Mucosa of stomach (tissue), 1 donor: ENCODE results near the gene CBX7.

Experiments used
- H3K27me3 ChIP-seq: one replicate; pipeline ENCODE4 v1.7.0; 2013; ENCODE audit warnings: mild to moderate bottlenecking, low read length; ENCODE audit not compliant: control insufficient read depth, insufficient read depth
- H3K36me3 ChIP-seq: one replicate; pipeline ENCODE4 v1.7.0; 2013; ENCODE audit warnings: low read length; ENCODE audit not compliant: control insufficient read depth, insufficient read depth
- H3K4me1 ChIP-seq: one replicate; pipeline ENCODE4 v1.7.0; 2013; ENCODE audit warnings: mild to moderate bottlenecking, low read length; ENCODE audit not compliant: control insufficient read depth, insufficient read depth
- H3K4me3 ChIP-seq: one replicate; pipeline ENCODE4 v1.7.0; 2013; ENCODE audit warnings: low read length
- H3K9ac ChIP-seq: one replicate; pipeline ENCODE4 v1.7.0; 2013; ENCODE audit warnings: mild to moderate bottlenecking, low read length, moderate library complexity
- H3K9me3 ChIP-seq: one replicate; pipeline ENCODE4 v1.7.0; 2013; ENCODE audit warnings: mild to moderate bottlenecking, low read length, moderate library complexity; ENCODE audit not compliant: control insufficient read depth
- donor health status: Pancreatic carcinoma.

CBX7 gene

GRCh38 chr22:39135092-39135896 lies 17.2 kb downstream of the CBX7 start:
- Histone ChIP-seq H3K9ac (no peak overlapping the region), H3K27me3 (no peaks in the 10 kb centered on the region), H3K9me3 (no peaks in the 10 kb centered on the region), H3K36me3 (no peaks in the 10 kb centered on the region), H3K4me1 (no peaks in the 10 kb centered on the region), H3K4me3 (no peak overlapping the region)

GRCh38 chr22:39134366-39135091 lies 18.0 kb downstream of the CBX7 start:
- no peak overlapping the region for H3K4me3 ChIP-seq
- no peak overlapping the region for H3K9ac ChIP-seq
- H3K9me3 ChIP-seq: no peaks in the 10 kb centered on the region
- H3K27me3 ChIP-seq: no peaks in the 10 kb centered on the region
- no peaks in the 10 kb centered on the region for H3K36me3 ChIP-seq
- H3K4me1 ChIP-seq: no peaks in the 10 kb centered on the region

- no peaks in the 10 kb centered on the region for H3K9me3 ChIP-seq
- H3K4me3 ChIP-seq: no peak overlapping the region
- no peaks in the 10 kb centered on the region for H3K27me3 ChIP-seq
- no peak overlapping the region for H3K9ac ChIP-seq
- H3K4me1 ChIP-seq: peaks cover 6% of the 10 kb centered on the region
- no peaks in the 10 kb centered on the region for H3K36me3 ChIP-seq
Measured at GRCh38 chr22:39133871-39134270, 18.6 kb downstream of the CBX7 start.

GRCh38 chr22:39132871-39133524 lies 19.5 kb downstream of the CBX7 start:
- no peaks in the 10 kb centered on the region for H3K27me3 ChIP-seq
- peaks cover 11% of the 10 kb centered on the region for H3K4me1 ChIP-seq
- H3K36me3 ChIP-seq: no peaks in the 10 kb centered on the region
- no peak overlapping the region for H3K9ac ChIP-seq
- no peaks in the 10 kb centered on the region for H3K9me3 ChIP-seq
- no peak overlapping the region for H3K4me3 ChIP-seq

GRCh38 chr22:39132281-39132680 lies 20.2 kb downstream of the CBX7 start:
- no peaks in the 10 kb centered on the region for H3K27me3 ChIP-seq
- H3K4me3 ChIP-seq: no peak overlapping the region
- peaks cover 11% of the 10 kb centered on the region for H3K4me1 ChIP-seq
- H3K36me3 ChIP-seq: no peaks in the 10 kb centered on the region
- H3K9ac ChIP-seq: no peak overlapping the region
- H3K9me3 ChIP-seq: no peaks in the 10 kb centered on the region

- Histone ChIP-seq H3K27me3 (no peaks in the 10 kb centered on the region), H3K4me1 (peaks cover 11% of the 10 kb centered on the region), H3K9me3 (no peaks in the 10 kb centered on the region), H3K36me3 (no peaks in the 10 kb centered on the region), H3K4me3 (no peak overlapping the region), H3K9ac (no peak overlapping the region)
Measured at GRCh38 chr22:39130892-39131855, 21.3 kb downstream of the CBX7 start.

GRCh38 chr22:39130152-39130704 lies 22.3 kb downstream of the CBX7 start:
- H3K9ac ChIP-seq: no peak overlapping the region
- H3K4me3 ChIP-seq: no peak overlapping the region
- H3K9me3 ChIP-seq: no peaks in the 10 kb centered on the region
- H3K4me1 ChIP-seq: peaks cover 11% of the 10 kb centered on the region
- no peaks in the 10 kb centered on the region for H3K36me3 ChIP-seq
- H3K27me3 ChIP-seq: no peaks in the 10 kb centered on the region

- no peaks in the 10 kb centered on the region for H3K9me3 ChIP-seq
- no peak overlapping the region for H3K4me3 ChIP-seq
- no peaks in the 10 kb centered on the region for H3K27me3 ChIP-seq
- H3K9ac ChIP-seq: no peak overlapping the region
- H3K36me3 ChIP-seq: no peaks in the 10 kb centered on the region
- peaks cover 11% of the 10 kb centered on the region for H3K4me1 ChIP-seq
Measured at GRCh38 chr22:39129746-39130145, 22.7 kb downstream of the CBX7 start.

- H3K4me3 ChIP-seq: no peak overlapping the region
- H3K4me1 ChIP-seq: peaks cover 11% of the 10 kb centered on the region
- H3K9ac ChIP-seq: no peak overlapping the region
- no peaks in the 10 kb centered on the region for H3K36me3 ChIP-seq
- H3K9me3 ChIP-seq: no peaks in the 10 kb centered on the region
- H3K27me3 ChIP-seq: no peaks in the 10 kb centered on the region
Measured at GRCh38 chr22:39129081-39129480, 23.4 kb downstream of the CBX7 start.

GRCh38 chr22:39128508-39128907 lies 24.0 kb downstream of the CBX7 start:
- H3K9ac ChIP-seq: no peak overlapping the region
- peaks cover 11% of the 10 kb centered on the region for H3K4me1 ChIP-seq
- H3K4me3 ChIP-seq: no peak overlapping the region
- H3K36me3 ChIP-seq: no peaks in the 10 kb centered on the region
- no peaks in the 10 kb centered on the region for H3K27me3 ChIP-seq
- no peaks in the 10 kb centered on the region for H3K9me3 ChIP-seq

- no peak overlapping the region for H3K4me3 ChIP-seq
- no peaks in the 10 kb centered on the region for H3K9me3 ChIP-seq
- H3K4me1 ChIP-seq: peaks cover 11% of the 10 kb centered on the region
- no peak overlapping the region for H3K9ac ChIP-seq
- H3K27me3 ChIP-seq: no peaks in the 10 kb centered on the region
- H3K36me3 ChIP-seq: no peaks in the 10 kb centered on the region
Measured at GRCh38 chr22:39125622-39126021, 26.9 kb downstream of the CBX7 start.
